MM.1S (cell line): ENCODE results near the gene PDE11A.

Source experiments
- CTCF ChIP-seq: fragments of 300-600 bp; sonication (generic); IDR thresholded peaks from 2 replicates; pipeline ENCODE4 v1.5.1; 2016; ENCODE audit warnings: antibody characterized with exemption, low read length, mixed read lengths
- EZH2 ChIP-seq: fragments of 300-600 bp; sonication (generic); optimal IDR thresholded peaks from 2 replicates; pipeline ENCODE3; 2017; ENCODE audit warnings: low read depth, mild to moderate bottlenecking, antibody characterized with exemption, low read length, mixed read lengths
- EZH2phosphoT487 ChIP-seq: fragments of 300-600 bp; sonication (generic); IDR thresholded peaks from 2 replicates; pipeline ENCODE4 v1.6.1; 2018; ENCODE audit warnings: antibody characterized with exemption, low read length

GRCh38 chr2:177716484-177716883 is 356.1 kb downstream of the PDE11A start:
- TF ChIP-seq EZH2phosphoT487: no peak
- TF ChIP-seq CTCF: no peak
- no peak for TF ChIP-seq EZH2
